GM12892 (cell line): ENCODE measurements around the gene PLVAP.

Experiments used
- POLR2A ChIP-seq: IDR thresholded peaks from 2 replicates; pipeline ENCODE4 v1.6.1; 2011; ENCODE audit warnings: low read depth, low read length, control low read depth
- POLR2AphosphoS5 ChIP-seq: IDR thresholded peaks from 2 replicates; pipeline ENCODE4 v1.6.1; 2011; ENCODE audit warnings: low read depth, low read length, control low read depth
- TAF1 ChIP-seq: IDR thresholded peaks from 2 replicates; pipeline ENCODE4 v1.6.1; 2011; ENCODE audit warnings: low read depth, mild to moderate bottlenecking, control low read depth, low read length, borderline replicate concordance

DNA sequence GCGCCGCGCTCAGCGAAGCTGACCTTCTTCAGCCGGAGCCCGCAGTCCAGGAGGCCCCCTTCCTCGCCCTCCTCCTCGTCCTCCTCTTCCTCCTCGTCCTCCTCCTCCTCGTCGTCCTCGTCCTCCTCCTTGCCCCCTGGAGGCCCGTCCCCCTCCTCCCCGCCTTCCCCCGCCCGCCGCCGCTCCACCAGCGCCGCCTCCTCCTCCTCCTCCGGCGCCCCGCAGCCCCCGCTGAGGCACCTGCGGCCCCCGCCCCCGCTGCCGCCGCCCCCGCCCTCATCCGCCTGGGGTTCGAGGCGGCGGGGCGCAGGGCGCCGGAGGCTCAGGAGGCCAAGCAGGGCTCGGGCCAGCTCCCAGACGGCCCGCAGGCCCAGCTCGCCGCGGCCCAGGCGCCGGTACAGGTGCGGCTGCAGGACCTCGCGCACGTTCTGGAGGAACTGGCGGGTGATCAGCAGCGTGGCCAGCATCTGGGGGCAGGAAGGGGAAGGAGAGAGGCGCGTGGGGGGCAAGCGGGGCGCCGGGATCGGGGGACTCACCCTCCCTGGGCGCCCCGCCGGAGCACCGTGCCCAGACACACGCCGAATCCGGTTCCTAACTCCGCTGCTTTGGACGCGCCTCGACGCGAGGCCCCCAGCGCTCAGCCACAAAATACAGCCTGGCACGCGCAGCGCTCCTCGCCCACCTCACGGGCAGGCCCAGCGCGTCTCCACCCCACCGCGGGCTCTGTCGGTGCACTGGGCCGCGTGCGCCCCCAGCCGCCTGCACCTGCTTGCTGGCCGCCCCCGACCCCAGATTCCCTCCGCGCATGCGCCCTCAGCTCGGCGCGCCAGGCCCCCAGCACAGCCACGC, 48.4 kb downstream of the PLVAP start:
- no peak for TF ChIP-seq POLR2AphosphoS5
- TF ChIP-seq TAF1, result no peak
- TF ChIP-seq POLR2A, result no peak
